GM23338 (cell line): ENCODE measurements around the gene HLA-DOB. TPM values are rescaled to one million over a fixed set of nuclear protein-coding genes. Genes with fewer than 3 reads are reported as not detected.

ENCODE experiments used
- ATAC-seq: fragments of 200-7000 bp; cut with Tn5 transposase; 3 replicates; pipeline ENCODE4 v1.9.1; 2020
- DNase-seq: peaks from one replicate; pipeline ENCODE4 v3.0.0-alpha.2; 2015; ENCODE audit warnings: low spot score
- H2AFZ ChIP-seq: fragments of 200-600 bp; sonication (generic); 2 replicates; pipeline ENCODE4 v1.8.0; 2016; ENCODE audit warnings: antibody characterized with exemption, mild to moderate bottlenecking, moderate library complexity
- H3F3A ChIP-seq: fragments of 200-600 bp; sonication (generic); replicated peaks from 2 replicates; pipeline ENCODE4 v1.8.0; 2017; ENCODE audit warnings: antibody characterized with exemption, mixed run types, low read depth
- H3K27ac ChIP-seq: fragments of 200-600 bp; sonication (generic); 2 replicates; pipeline ENCODE4 v1.6.1; 2016; ENCODE audit warnings: low read depth
- H3K27me3 ChIP-seq: fragments of 200-600 bp; sonication (generic); 2 replicates; pipeline ENCODE4 v1.8.0; 2016; ENCODE audit warnings: mild to moderate bottlenecking, mixed run types, moderate library complexity; ENCODE audit not compliant: insufficient read depth
- H3K36me3 ChIP-seq: fragments of 200-600 bp; sonication (generic); 2 replicates; pipeline ENCODE4 v1.8.0; 2016; ENCODE audit warnings: mild to moderate bottlenecking; ENCODE audit not compliant: insufficient read depth
- H3K4me1 ChIP-seq: fragments of 200-600 bp; sonication (generic); 2 replicates; pipeline ENCODE4 v1.8.0; 2016; ENCODE audit warnings: mild to moderate bottlenecking, moderate library complexity; ENCODE audit not compliant: insufficient read depth
- H3K4me2 ChIP-seq: fragments of 200-600 bp; sonication (generic); 2 replicates; pipeline ENCODE4 v1.7.1; 2017; ENCODE audit warnings: mixed run types
- H3K4me3 ChIP-seq: fragments of 200-600 bp; sonication (generic); 2 replicates; pipeline ENCODE4 v1.6.1; 2016; ENCODE audit warnings: mixed run types
- H3K79me2 ChIP-seq: fragments of 200-600 bp; sonication (generic); replicated peaks from 2 replicates; pipeline ENCODE4 v1.8.0; 2017; ENCODE audit warnings: mild to moderate bottlenecking; ENCODE audit not compliant: insufficient read depth
- H3K9me2 ChIP-seq: fragments of 200-600 bp; sonication (generic); 2 replicates; pipeline ENCODE4 v1.8.0; 2017; ENCODE audit not compliant: insufficient read depth
- H4K20me1 ChIP-seq: fragments of 200-600 bp; sonication (generic); replicated peaks from 2 replicates; pipeline ENCODE4 v1.8.0; 2017; ENCODE audit warnings: mild to moderate bottlenecking; ENCODE audit not compliant: insufficient read depth
- H3K27ac Mint-ChIP-seq: 2 replicates; pipeline ENCODE4 v1.8.0; 2020; ENCODE audit warnings: inconsistent platforms, mild to moderate bottlenecking, moderate library complexity, mixed read lengths
- H3K27me3 Mint-ChIP-seq: 3 replicates; pipeline ENCODE4 v1.8.0; 2022; ENCODE audit warnings: low read depth, mild to moderate bottlenecking, moderate library complexity, mixed read lengths, inconsistent platforms; ENCODE audit not compliant: insufficient read depth, poor library complexity
- H3K36me3 Mint-ChIP-seq: 3 replicates; pipeline ENCODE4 v1.8.0; 2021; ENCODE audit warnings: low read depth, mild to moderate bottlenecking, inconsistent platforms, moderate library complexity, mixed read lengths
- H3K4me1 Mint-ChIP-seq: 3 replicates; pipeline ENCODE4 v1.8.0; 2020; ENCODE audit warnings: mild to moderate bottlenecking, inconsistent platforms, mixed read lengths
- H3K4me3 Mint-ChIP-seq: 3 replicates; pipeline ENCODE4 v1.8.0; 2021; ENCODE audit warnings: moderate library complexity, mild to moderate bottlenecking, inconsistent platforms, mixed read lengths
- H3K9me3 Mint-ChIP-seq: 3 replicates; pipeline ENCODE4 v1.8.0; 2020; ENCODE audit warnings: moderate library complexity, mild to moderate bottlenecking, inconsistent platforms, mixed read lengths
- CREB1 ChIP-seq: fragments of 250-450 bp; sonication (Bioruptor Pico); IDR thresholded peaks from 2 replicates; pipeline ENCODE4 v1.5.0; 2020; ENCODE audit warnings: low read depth, mild to moderate bottlenecking, moderate library complexity
- CTCF ChIP-seq, 2 experiments: fragments of 200-600 bp in 1 of 2; sonication (generic) in 1 of 2; conservative IDR thresholded peaks; 2 replicates each; pipeline versions ENCODE4 v1.5.1 to v1.6.1; 2016 to 2017; ENCODE audit warnings: antibody characterized with exemption in 2 of 2, low read depth in 2 of 2, mild to moderate bottlenecking in 2 of 2, moderate library complexity in 1 of 2
- ETS1 ChIP-seq: IDR thresholded peaks from 2 replicates; pipeline ENCODE4 v1.6.1; 2016; ENCODE audit warnings: antibody characterized with exemption
- EZH2 ChIP-seq: fragments of 200-600 bp; sonication (generic); IDR thresholded peaks from one replicate; pipeline ENCODE4 v1.8.0; 2017; ENCODE audit warnings: antibody characterized with exemption, mild to moderate bottlenecking, low read depth; ENCODE audit not compliant: unreplicated experiment
- EZH2phosphoT487 ChIP-seq: fragments of 200-600 bp; sonication (generic); IDR thresholded peaks from one replicate; pipeline ENCODE4 v1.8.1; 2018; ENCODE audit warnings: antibody characterized with exemption; ENCODE audit not compliant: unreplicated experiment
- JUNB ChIP-seq: IDR thresholded peaks from one replicate; pipeline ENCODE4 v1.6.1; 2016; ENCODE audit warnings: antibody characterized with exemption; ENCODE audit not compliant: unreplicated experiment
- NANOG ChIP-seq: IDR thresholded peaks from 2 replicates; pipeline ENCODE4 v1.6.1; 2016; ENCODE audit warnings: antibody characterized with exemption, borderline replicate concordance
- POLR2AphosphoS5 ChIP-seq: IDR thresholded peaks from 2 replicates; pipeline ENCODE4 v1.6.1; 2016; ENCODE audit warnings: antibody characterized with exemption, low read depth
- REST ChIP-seq: IDR thresholded peaks from one replicate; pipeline ENCODE4 v1.6.1; 2018; ENCODE audit warnings: antibody characterized with exemption; ENCODE audit not compliant: unreplicated experiment
- STAT1 ChIP-seq: IDR thresholded peaks from one replicate; pipeline ENCODE4 v1.6.1; 2016; ENCODE audit warnings: antibody characterized with exemption; ENCODE audit not compliant: unreplicated experiment
- ZNF114 ChIP-seq: fragments of 250-450 bp; sonication (Bioruptor Pico); IDR thresholded peaks from 2 replicates; pipeline ENCODE4 v1.5.0; 2020; ENCODE audit warnings: mild to moderate bottlenecking, moderate library complexity
- ZNF331 ChIP-seq: fragments of 250-450 bp; sonication (Bioruptor Pico); IDR thresholded peaks from 2 replicates; pipeline ENCODE4 v1.5.0; 2020; ENCODE audit warnings: low read depth, mild to moderate bottlenecking, moderate library complexity
- ZNF462 ChIP-seq: fragments of 250-450 bp; sonication (Bioruptor Pico); IDR thresholded peaks from 2 replicates; pipeline ENCODE4 v1.5.0; 2020; ENCODE audit warnings: mild to moderate bottlenecking, moderate library complexity
- polyA plus RNA-seq: library from polyadenylated mRNA; unstranded; fragments of >200 nt; fragmentation: Nextera tagmentation; extraction: Ambion mirVana; gene quantifications from 2 replicates; pipeline ENCODE4 v1.2.1, GENCODE V29; 2016
- total RNA-seq: library from RNA; depleted of rRNA; stranded (reverse); fragments of >200 nt; shearing (Covaris generic); gene quantifications from 2 replicates; pipeline ENCODE4 v1.2.3, GENCODE V29; 2014

HLA-DOB gene
- total and polyA plus RNA-seq, 2 experiments from 2014 or later, result not detected

GRCh38 chr6:32829495-32829894 is 12.7 kb upstream of the HLA-DOB start:
- 0 out of 2 replicates have a peak, but pooled peaks cover 3% of the 10 kb centered on the region for H3K36me3 ChIP-seq
- H3K4me2 ChIP-seq, result no peak overlapping the region
- no peak overlapping the region for H3K27ac ChIP-seq
- Mint-ChIP-seq H3K9me3 (no peaks in the 10 kb centered on the region), H3K4me3 (no peak overlapping the region), H3K27me3 (no peaks in the 10 kb centered on the region), H3K27ac (no peak overlapping the region), H3K4me1 (peaks cover 11% of the 10 kb centered on the region; the same call in 2 of the 3 replicates), H3K36me3 (peaks cover 9% of the 10 kb centered on the region; the same call in 2 of the 3 replicates)
- H3F3A ChIP-seq, result no peaks in the 10 kb centered on the region
- 0 out of 2 replicates have a peak, but pooled peaks cover 6% of the 10 kb centered on the region for H4K20me1 ChIP-seq
- TF ChIP-seq POLR2AphosphoS5 (no peak), CREB1 (CRISPR knock-in tag) (no peak), REST (no peak), JUNB (no peak), EZH2 (no peak), CTCF (conservative IDR thresholded peaks at IDR 0.05; ENCODE audit: low read depth in 2 of 2) (no peak), ETS1 (no peak), ZNF114 (CRISPR knock-in tag) (no peak), ZNF462 (CRISPR knock-in tag) (no peak), STAT1 (no peak), EZH2phosphoT487 (no peak), NANOG (no peak), ZNF331 (no peak)
- no peaks in the 10 kb centered on the region for H3K27me3 ChIP-seq
- H3K4me3 ChIP-seq, result no peak overlapping the region
- no peaks in the 10 kb centered on the region for H3K79me2 ChIP-seq
- ATAC-seq, result no peak
- no peaks in the 10 kb centered on the region for H3K9me2 ChIP-seq
- H3K4me1 ChIP-seq, result no peaks in the 10 kb centered on the region
- no peak overlapping the region for H2AFZ ChIP-seq
- DNase-seq, result no peak
